HepG2 (cell line): ENCODE results near the gene GPX2. TPM values are rescaled to one million over a fixed set of nuclear protein-coding genes. Genes with fewer than 3 reads are reported as not detected.
A peak's percentile ranks its signal among the peaks of the same experiment; 100 is the strongest.

ENCODE experiments used
- CBX1 ChIP-seq: IDR thresholded peaks from one replicate; pipeline ENCODE4 v1.6.1; 2016; ENCODE audit warnings: antibody characterized with exemption, low read depth
- CCDC6 ChIP-seq: sonication (generic); formaldehyde crosslinking; IDR thresholded peaks from 2 replicates; pipeline ENCODE4 v1.8.1; 2022; ENCODE audit warnings: mild to moderate bottlenecking, missing genetic modification reagents, moderate library complexity
- POLR2A ChIP-seq, 2 experiments: IDR thresholded peaks; 2 replicates each; pipeline ENCODE4 v1.6.1; 2011; ENCODE audit warnings: low read depth in 2 of 2, low read length in 2 of 2, mild to moderate bottlenecking in 1 of 2, moderate library complexity in 1 of 2; ENCODE audit not compliant: insufficient read depth in 1 of 2
- TARDBP ChIP-seq: sonication (generic); formaldehyde crosslinking; IDR thresholded peaks from 2 replicates; pipeline ENCODE4 v1.8.0; 2022; ENCODE audit warnings: mild to moderate bottlenecking, missing genetic modification reagents
- ZBTB38 ChIP-seq: sonication (generic); formaldehyde crosslinking; IDR thresholded peaks from 2 replicates; pipeline ENCODE4 v1.5.1; 2020; ENCODE audit warnings: mild to moderate bottlenecking, missing genetic modification reagents
- ZFYVE20 ChIP-seq: sonication (generic); formaldehyde crosslinking; IDR thresholded peaks from 2 replicates; pipeline ENCODE4 v1.8.0; 2023; ENCODE audit warnings: low read depth, mild to moderate bottlenecking, moderate library complexity, missing genetic modification reagents, borderline replicate concordance
- ZNF296 ChIP-seq: sonication (generic); formaldehyde crosslinking; conservative IDR thresholded peaks from 2 replicates; pipeline ENCODE4 v1.5.0; 2020; ENCODE audit warnings: mild to moderate bottlenecking, missing genetic modification reagents
- ZNF383 ChIP-seq: sonication (generic); formaldehyde crosslinking; IDR thresholded peaks from 2 replicates; pipeline ENCODE4 v1.4.0; 2020; ENCODE audit warnings: missing genetic modification reagents, mild to moderate bottlenecking, borderline replicate concordance
- polyA plus RNA-seq, 8 experiments: library from polyadenylated mRNA; depleted of rRNA in 3 of 8; stranded (reverse) in 7 of 8; unstranded in 1 of 8; fragments of >200 nt; fragmentation: Illumina TruSeq in 4 of 8; extraction: Trizol in 4 of 8; gene quantifications; 2 replicates each; pipeline versions ENCODE4 v1.2.1 to v1.2.3, GENCODE V29; 2011 to 2016; ENCODE audit warnings: low read depth in 4 of 8, missing spikeins in 1 of 8, mixed read lengths in 1 of 8; ENCODE audit not compliant: insufficient read depth in 1 of 8
- total RNA-seq, 5 experiments: library from RNA; depleted of rRNA; stranded (reverse); fragments of >200 nt; fragmentation: Illumina TruSeq; extraction: Trizol; gene quantifications; 2 replicates each; pipeline ENCODE4 v1.2.3, GENCODE V29; 2016; ENCODE audit warnings: low read depth in 1 of 5
- TF ChIP-seq, protein P1 (sequence below), 2 experiments: sonication (generic) in 1 of 2; formaldehyde crosslinking in 1 of 2; IDR thresholded peaks; 2 replicates each; pipeline versions ENCODE4 v1.4.0 to v1.6.1; 2016 to 2020; ENCODE audit warnings: borderline replicate concordance in 1 of 2, low read depth in 1 of 2, mild to moderate bottlenecking in 1 of 2, missing genetic modification reagents in 1 of 2
- TF ChIP-seq, protein P2 (sequence below): sonication (generic); formaldehyde crosslinking; IDR thresholded peaks from 2 replicates; pipeline ENCODE4 v1.5.1; 2020; ENCODE audit warnings: mild to moderate bottlenecking, missing genetic modification reagents, borderline replicate concordance
- TF ChIP-seq, protein P3 (sequence below): sonication (generic); formaldehyde crosslinking; IDR thresholded peaks from 2 replicates; pipeline ENCODE4 v1.4.0; 2020; ENCODE audit warnings: missing genetic modification reagents
- TF ChIP-seq, protein P4 (sequence below): sonication (generic); formaldehyde crosslinking; IDR thresholded peaks from 2 replicates; pipeline ENCODE4 v1.4.0; 2020; ENCODE audit warnings: missing genetic modification reagents

GPX2 gene
- total and polyA plus RNA-seq, 2 of the 13 experiments (the other 11 are each of a cell fraction or from before 2014, with no cell fraction given), result 526 to 674 TPM

DNA sequence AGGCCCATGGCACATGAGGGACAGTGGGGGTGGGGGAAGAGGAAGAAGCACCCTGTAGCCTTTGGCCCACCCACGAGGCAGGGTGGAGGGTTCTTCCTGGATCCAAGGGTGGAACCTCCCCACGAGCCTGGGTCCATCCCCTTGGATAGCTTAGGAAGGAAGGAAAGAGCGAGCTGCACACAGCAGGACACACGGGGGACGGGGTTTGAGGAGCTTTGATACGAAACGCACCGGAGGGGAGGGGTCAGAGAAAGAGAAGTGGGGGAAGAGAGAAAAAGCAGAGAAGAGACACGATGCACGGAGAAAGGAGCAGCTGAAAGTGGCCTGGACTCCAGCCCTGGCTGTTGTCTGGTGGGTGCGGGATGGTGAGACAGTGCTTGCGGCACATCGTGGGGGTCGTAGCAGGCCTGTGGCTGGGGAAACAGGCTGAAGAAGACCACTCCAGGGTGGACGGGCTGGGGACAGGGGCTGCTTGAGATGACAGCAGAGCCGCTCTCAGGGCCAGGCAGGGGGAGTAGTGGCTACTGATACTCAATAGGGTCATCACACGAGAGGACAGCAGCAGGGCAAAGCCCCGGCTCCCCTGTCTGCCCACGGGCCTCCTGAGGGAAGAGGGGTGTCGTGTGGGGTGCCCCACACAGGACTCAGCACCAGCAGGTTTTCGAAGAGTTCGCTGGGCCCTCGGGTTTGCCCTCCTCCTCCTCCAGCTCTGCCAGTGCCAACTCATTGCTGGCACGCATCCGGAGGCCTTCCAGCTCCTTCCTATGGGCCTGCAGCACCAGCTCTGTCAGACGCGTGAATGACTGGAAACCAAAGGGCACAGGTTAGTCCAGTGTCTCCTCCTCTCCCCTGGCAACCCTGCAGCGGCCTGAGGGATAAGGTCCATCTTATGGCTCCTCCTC lies 5.4 kb upstream of the GPX2 start (continued):
- TF ChIP-seq, protein P1, sequence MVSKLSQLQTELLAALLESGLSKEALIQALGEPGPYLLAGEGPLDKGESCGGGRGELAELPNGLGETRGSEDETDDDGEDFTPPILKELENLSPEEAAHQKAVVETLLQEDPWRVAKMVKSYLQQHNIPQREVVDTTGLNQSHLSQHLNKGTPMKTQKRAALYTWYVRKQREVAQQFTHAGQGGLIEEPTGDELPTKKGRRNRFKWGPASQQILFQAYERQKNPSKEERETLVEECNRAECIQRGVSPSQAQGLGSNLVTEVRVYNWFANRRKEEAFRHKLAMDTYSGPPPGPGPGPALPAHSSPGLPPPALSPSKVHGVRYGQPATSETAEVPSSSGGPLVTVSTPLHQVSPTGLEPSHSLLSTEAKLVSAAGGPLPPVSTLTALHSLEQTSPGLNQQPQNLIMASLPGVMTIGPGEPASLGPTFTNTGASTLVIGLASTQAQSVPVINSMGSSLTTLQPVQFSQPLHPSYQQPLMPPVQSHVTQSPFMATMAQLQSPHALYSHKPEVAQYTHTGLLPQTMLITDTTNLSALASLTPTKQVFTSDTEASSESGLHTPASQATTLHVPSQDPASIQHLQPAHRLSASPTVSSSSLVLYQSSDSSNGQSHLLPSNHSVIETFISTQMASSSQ (IDR thresholded peaks at IDR 0.05; ENCODE audit: low read depth), result no peak; the same call in 1 of the 2 replicates
- TF ChIP-seq, protein P1 (CRISPR knock-in tag; IDR thresholded peaks at IDR 0.05; ENCODE audit: borderline replicate concordance), result 0 out of 2 replicates have a peak, but pooled peaks have one; percentile 3
- TF ChIP-seq TARDBP (CRISPR knock-in tag) (no peak), ZNF383 (no peak), ZFYVE20 (no peak), ZNF296 (CRISPR knock-in tag) (no peak), ZBTB38 (CRISPR knock-in tag) (no peak; the same call in 1 of the 2 replicates), CCDC6 (CRISPR knock-in tag) (no peak), POLR2A (IDR thresholded peaks at IDR 0.05; ENCODE audit: insufficient read depth in 1 of 2, low read depth in 2 of 2, low read length in 2 of 2) (peak; percentile 60 to 74), CBX1 (no peak)
- TF ChIP-seq, protein P2, sequence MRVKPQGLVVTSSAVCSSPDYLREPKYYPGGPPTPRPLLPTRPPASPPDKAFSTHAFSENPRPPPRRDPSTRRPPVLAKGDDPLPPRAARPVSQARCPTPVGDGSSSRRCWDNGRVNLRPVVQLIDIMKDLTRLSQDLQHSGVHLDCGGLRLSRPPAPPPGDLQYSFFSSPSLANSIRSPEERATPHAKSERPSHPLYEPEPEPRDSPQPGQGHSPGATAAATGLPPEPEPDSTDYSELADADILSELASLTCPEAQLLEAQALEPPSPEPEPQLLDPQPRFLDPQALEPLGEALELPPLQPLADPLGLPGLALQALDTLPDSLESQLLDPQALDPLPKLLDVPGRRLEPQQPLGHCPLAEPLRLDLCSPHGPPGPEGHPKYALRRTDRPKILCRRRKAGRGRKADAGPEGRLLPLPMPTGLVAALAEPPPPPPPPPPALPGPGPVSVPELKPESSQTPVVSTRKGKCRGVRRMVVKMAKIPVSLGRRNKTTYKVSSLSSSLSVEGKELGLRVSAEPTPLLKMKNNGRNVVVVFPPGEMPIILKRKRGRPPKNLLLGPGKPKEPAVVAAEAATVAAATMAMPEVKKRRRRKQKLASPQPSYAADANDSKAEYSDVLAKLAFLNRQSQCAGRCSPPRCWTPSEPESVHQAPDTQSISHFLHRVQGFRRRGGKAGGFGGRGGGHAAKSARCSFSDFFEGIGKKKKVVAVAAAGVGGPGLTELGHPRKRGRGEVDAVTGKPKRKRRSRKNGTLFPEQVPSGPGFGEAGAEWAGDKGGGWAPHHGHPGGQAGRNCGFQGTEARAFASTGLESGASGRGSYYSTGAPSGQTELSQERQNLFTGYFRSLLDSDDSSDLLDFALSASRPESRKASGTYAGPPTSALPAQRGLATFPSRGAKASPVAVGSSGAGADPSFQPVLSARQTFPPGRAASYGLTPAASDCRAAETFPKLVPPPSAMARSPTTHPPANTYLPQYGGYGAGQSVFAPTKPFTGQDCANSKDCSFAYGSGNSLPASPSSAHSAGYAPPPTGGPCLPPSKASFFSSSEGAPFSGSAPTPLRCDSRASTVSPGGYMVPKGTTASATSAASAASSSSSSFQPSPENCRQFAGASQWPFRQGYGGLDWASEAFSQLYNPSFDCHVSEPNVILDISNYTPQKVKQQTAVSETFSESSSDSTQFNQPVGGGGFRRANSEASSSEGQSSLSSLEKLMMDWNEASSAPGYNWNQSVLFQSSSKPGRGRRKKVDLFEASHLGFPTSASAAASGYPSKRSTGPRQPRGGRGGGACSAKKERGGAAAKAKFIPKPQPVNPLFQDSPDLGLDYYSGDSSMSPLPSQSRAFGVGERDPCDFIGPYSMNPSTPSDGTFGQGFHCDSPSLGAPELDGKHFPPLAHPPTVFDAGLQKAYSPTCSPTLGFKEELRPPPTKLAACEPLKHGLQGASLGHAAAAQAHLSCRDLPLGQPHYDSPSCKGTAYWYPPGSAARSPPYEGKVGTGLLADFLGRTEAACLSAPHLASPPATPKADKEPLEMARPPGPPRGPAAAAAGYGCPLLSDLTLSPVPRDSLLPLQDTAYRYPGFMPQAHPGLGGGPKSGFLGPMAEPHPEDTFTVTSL (CRISPR knock-in tag), result 0 out of 2 replicates have a peak, but pooled peaks have one; percentile 24
- TF ChIP-seq, protein P3, sequence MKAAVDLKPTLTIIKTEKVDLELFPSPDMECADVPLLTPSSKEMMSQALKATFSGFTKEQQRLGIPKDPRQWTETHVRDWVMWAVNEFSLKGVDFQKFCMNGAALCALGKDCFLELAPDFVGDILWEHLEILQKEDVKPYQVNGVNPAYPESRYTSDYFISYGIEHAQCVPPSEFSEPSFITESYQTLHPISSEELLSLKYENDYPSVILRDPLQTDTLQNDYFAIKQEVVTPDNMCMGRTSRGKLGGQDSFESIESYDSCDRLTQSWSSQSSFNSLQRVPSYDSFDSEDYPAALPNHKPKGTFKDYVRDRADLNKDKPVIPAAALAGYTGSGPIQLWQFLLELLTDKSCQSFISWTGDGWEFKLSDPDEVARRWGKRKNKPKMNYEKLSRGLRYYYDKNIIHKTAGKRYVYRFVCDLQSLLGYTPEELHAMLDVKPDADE (CRISPR knock-in tag), result no peak
- TF ChIP-seq, protein P4, sequence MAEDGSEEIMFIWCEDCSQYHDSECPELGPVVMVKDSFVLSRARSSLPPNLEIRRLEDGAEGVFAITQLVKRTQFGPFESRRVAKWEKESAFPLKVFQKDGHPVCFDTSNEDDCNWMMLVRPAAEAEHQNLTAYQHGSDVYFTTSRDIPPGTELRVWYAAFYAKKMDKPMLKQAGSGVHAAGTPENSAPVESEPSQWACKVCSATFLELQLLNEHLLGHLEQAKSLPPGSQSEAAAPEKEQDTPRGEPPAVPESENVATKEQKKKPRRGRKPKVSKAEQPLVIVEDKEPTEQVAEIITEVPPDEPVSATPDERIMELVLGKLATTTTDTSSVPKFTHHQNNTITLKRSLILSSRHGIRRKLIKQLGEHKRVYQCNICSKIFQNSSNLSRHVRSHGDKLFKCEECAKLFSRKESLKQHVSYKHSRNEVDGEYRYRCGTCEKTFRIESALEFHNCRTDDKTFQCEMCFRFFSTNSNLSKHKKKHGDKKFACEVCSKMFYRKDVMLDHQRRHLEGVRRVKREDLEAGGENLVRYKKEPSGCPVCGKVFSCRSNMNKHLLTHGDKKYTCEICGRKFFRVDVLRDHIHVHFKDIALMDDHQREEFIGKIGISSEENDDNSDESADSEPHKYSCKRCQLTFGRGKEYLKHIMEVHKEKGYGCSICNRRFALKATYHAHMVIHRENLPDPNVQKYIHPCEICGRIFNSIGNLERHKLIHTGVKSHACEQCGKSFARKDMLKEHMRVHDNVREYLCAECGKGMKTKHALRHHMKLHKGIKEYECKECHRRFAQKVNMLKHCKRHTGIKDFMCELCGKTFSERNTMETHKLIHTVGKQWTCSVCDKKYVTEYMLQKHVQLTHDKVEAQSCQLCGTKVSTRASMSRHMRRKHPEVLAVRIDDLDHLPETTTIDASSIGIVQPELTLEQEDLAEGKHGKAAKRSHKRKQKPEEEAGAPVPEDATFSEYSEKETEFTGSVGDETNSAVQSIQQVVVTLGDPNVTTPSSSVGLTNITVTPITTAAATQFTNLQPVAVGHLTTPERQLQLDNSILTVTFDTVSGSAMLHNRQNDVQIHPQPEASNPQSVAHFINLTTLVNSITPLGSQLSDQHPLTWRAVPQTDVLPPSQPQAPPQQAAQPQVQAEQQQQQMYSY (CRISPR knock-in tag), result no peak
